GM13976 (cell line): ENCODE data around the gene ACP3.

ENCODE experiments used
- DNase-seq: peaks from one replicate; pipeline ENCODE4 v3.0.0; 2012; ENCODE audit warnings: low spot score
- CTCF ChIP-seq: IDR thresholded peaks from 2 replicates; pipeline ENCODE4 v1.5.1; 2012; ENCODE audit warnings: borderline replicate concordance, mild to moderate bottlenecking; ENCODE audit not compliant: insufficient read depth; ENCODE audit errors: extremely low read depth, missing control alignments, control extremely low read depth
- in situ Hi-C: fragments of 300-500 bp; cut with MboI; formaldehyde crosslinking; loops from one replicate; pipeline ENCODE4 v1.12.0; 2022; ENCODE audit warnings: low sequenced_read_pairs, mixed read lengths, inconsistent platforms; ENCODE audit not compliant: unreplicated experiment

The ACP3 gene

GRCh38 chr3:132343018-132343612 is 25.9 kb downstream of the ACP3 start:
- in situ Hi-C loops, result loop anchor here (10.0 kb wide), 1 partner anchor 88 kb away; no protein-coding TSS in a partner anchor
- peak; percentile 65 for TF ChIP-seq CTCF
- peak; percentile 38 for DNase-seq

- in situ Hi-C loops, result loop anchor here (5.0 to 10.0 kb wide), 2 partner anchors 58 to 90 kb away; no protein-coding TSS in a partner anchor
- no peak for DNase-seq
- TF ChIP-seq CTCF, result no peak
Observed at GRCh38 chr3:132344666-132345280, 27.6 kb downstream of the ACP3 start.

- in situ Hi-C loops, result loop anchor here (5.0 to 10.0 kb wide), 2 partner anchors 55 to 92 kb away; no protein-coding TSS in a partner anchor
- TF ChIP-seq CTCF, result no peak
- DNase-seq, result no peak
Observed at GRCh38 chr3:132346841-132347736, 29.9 kb downstream of the ACP3 start.

GRCh38 chr3:132347811-132348210 is 30.6 kb downstream of the ACP3 start:
- no peak for TF ChIP-seq CTCF
- in situ Hi-C loops, result loop anchor here (5.0 to 10.0 kb wide), 2 partner anchors 54 to 93 kb away; no protein-coding TSS in a partner anchor
- no peak for DNase-seq

GRCh38 chr3:132348531-132348930 is 31.3 kb downstream of the ACP3 start:
- TF ChIP-seq CTCF, result no peak
- DNase-seq, result no peak
- in situ Hi-C loops, result loop anchor here (5.0 to 10.0 kb wide), 2 partner anchors 54 to 94 kb away; no protein-coding TSS in a partner anchor

GRCh38 chr3:132350814-132351213 is 33.6 kb downstream of the ACP3 start:
- no peak for DNase-seq
- in situ Hi-C loops, result no loop called here
- TF ChIP-seq CTCF, result no peak
